ENCODE data around the gene NETO1.

The NETO1 gene

DNA sequence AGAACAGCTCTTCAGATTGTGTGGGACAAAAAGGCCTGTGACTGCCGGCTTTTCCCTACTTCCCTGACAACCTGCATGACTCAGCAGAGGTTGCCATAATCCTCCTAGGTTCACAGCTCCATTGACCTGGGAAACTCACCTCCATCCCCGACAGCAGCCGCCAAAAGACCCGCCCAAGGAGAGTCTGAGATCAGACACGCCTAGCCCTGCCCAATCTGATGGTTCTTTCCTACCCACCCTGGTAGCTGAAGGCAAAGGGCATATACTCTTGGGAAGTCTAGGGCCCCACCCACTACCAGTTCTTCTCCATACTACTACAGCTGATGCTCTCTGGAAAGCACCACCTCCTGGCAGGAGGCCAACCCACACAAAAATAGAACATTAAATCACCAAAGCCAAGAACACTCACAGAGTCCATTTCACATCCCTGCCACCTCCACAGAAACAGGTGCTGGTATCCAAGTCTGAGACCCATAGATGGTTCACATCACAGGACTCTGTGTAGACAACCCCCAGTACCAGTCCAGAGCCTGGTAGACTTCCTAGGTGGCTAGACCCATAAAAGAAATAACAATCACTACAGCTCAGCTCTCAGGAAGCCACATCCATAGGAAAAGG, 140.6 kb downstream of the NETO1 start:
- no peak for DNase-seq

DNA sequence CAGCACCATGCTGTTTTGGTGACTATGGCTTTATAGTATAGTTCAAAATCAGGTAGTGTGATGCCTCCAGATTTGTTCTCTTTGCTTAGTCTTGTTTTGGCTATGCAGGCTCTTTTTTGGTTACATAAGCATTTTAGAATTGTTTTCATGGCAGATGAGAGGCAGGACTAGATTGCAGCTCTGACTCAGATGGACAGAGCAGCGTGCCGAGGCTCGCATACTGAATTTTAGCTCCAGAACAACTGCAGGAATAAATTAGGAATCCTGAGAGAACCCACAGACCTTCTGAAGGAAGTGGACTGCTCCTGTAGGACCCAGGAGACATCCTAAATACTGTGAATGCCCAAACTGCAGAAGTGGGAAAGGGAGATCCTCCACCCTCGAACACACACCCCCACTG, 141.6 kb downstream of the NETO1 start:
- no peak for DNase-seq

GRCh38 chr18:72721330-72721729, 146.5 kb downstream of the NETO1 start:
- DNase-seq, result no peak

- DNase-seq, result no peak
These were observed 147.7 kb downstream of the NETO1 start for GRCh38 chr18:72720116-72720515.

DNA sequence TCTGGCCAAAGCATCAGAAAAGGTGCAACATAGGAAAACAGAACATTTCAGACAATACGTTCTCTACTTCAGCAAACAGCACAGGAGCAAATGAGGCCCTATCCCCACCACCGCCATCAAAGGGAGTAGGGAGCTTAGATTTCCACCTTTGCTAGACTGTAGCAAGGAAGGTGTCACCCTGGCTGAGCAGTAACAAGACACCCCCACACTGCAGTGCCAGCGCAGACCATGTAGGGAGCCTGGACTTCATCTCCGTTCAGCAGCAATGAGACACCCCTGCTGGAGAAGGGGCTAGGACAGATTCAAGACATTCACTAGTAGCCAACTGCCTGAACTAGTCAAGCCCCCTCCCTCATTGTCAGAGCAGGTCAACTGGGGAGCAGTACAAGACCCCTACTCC, 163.6 kb downstream of the NETO1 start:
- DNase-seq, result no peak

DNA sequence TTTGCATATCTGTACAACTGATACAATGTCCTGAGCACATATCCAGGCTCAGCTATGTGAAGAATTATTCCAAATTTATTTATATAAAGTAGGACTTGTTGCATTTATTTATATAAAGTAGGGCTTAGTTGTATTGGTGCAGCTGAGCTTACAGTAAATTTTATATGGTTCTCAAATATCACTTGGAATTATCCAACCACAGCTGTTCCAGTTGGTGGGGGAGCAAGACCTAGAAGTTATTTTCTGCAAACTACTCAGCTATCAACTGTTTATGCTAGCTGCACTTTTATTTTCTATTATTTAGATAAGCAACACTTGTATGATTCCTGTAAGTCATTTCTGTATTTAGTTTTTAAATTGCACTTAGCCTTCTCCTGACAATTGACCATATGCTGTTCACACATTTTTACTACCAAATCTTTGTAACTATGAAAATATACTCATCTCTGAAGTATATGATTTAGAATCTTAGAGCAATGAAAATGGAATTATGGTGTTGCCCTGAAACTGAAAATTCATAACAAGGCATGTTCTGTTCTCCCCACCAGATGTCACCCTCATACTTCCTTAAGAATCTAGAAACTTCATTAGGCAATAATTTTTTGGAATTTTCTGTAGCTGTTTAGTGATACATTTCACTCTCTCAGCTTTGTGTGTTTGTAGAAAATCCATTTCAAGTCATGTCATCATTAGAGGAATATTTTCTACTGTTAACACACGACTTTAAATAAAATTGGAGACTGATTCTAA, 166.7 kb downstream of the NETO1 start:
- DNase-seq, result no peak

DNA sequence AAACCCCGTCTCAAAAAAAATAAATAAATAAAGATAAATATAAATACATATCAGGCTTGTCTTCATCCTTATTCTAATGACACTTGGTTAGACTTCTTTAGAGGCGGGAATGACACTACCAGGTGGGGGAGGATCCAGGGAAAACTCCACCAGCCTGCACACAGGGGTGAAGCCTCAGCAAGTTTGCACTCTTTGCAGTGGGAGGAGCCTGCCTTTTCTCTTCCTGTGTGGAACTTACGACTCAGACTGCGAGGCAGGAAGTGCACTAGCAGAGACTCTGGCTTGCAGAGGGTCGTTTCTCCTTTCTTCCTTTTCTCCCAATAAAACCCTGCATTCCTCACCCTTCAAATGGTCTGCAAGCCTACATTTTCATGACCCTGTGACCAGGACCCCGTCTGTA, 170.1 kb downstream of the NETO1 start:
- no peak for DNase-seq

DNA sequence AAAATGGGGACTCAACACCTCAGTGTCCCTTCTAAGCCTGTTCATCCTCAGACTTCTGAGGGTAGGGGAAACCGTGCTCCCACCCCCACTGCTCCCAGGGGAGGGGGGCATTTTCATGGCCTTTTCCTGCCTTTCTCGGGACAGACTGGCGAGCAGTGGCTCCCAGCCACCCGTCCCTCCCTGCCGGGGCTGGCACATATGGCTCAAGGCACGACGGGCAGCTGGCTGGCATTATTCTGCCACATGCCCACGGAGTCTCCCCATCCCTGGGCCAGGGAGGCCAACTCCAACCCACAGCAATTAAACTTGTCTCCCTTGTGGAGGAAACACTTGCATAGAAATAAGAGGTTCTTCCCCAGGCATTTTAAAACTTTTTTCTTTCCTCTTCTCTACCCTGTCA, 175.2 kb downstream of the NETO1 start:
- DNase-seq, result no peak

Data from fibroblast of skin of right biceps (primary cell).